Iris pigment epithelial cell (primary cell): ENCODE results near the gene PUDP.
"Not testable (repeated sequence)": the region's sequence is repeated elsewhere in the genome, so short reads cannot be mapped to it uniquely, and the experiment has no call there.

Experiments
- DNase-seq: peaks from one replicate; pipeline ENCODE4 v3.0.0-alpha.2; 2011; ENCODE audit warnings: low read depth

Gene PUDP

GRCh38 chrX:7028246-7028645 is 119.7 kb downstream of the PUDP start:
- DNase-seq, result no peak

DNA sequence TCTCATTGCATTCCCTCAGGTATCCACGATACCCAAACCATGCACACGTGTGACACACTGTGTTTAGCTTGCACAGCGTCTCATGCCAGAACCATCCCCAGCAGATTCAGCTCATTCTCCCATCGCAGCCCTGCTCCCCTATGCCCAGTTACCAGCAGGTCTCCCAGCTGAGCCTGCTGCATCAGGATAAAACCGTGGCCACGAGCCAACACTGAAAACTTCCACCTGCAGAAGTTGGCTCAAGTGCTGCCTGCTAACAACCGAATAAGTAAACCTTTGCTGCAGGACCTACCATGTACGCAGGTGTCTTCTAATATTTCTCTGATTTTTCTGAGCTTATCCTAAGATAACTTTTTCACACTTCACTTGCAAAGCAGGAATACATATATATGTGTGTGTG is 120.9 kb downstream of the PUDP start:
- DNase-seq, result no peak

- DNase-seq, result not testable (repeated sequence)
Measured at GRCh38 chrX:7026365-7026764, 121.6 kb downstream of the PUDP start.

DNA sequence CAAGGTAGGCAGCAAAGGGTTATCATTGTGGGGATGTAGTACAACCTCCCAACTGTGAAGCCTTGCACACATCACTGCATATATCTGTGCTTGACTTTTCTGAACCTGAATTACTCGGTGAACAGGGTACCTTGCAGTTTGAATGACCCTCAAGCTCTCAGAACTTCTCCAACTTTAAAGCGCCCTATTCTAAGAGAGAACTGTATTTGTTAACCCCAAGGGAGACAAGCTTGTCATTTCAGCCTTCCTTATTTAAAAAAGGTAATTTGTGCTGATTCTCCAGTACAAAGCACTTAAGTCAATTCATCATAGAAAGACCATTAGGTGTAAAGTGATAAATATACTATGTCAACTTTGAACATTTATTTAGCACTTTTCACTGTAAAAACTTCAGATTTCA is 122.5 kb downstream of the PUDP start:
- DNase-seq, result no peak

GRCh38 chrX:7024850-7025249 is 123.1 kb downstream of the PUDP start:
- no peak for DNase-seq

DNA sequence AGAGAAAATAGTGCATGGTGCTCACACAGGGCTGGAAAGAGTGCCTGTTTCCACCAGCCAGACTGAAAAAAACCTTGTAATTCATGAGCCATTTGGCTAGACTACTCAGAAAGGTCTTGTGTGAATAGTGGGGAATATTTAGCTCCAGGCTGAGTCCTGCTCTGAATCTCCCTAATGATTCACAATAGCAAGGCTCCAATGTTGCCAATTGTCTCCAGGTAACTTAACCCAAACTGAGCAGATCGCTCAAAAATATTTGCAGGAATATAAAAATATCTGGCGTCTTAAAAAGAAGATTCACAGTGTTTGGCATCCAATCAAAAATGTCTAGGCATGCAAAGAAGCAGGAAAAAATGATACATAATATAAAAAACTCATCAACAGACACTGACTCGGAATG is 125.0 kb downstream of the PUDP start:
- DNase-seq, result not testable (repeated sequence)

DNA sequence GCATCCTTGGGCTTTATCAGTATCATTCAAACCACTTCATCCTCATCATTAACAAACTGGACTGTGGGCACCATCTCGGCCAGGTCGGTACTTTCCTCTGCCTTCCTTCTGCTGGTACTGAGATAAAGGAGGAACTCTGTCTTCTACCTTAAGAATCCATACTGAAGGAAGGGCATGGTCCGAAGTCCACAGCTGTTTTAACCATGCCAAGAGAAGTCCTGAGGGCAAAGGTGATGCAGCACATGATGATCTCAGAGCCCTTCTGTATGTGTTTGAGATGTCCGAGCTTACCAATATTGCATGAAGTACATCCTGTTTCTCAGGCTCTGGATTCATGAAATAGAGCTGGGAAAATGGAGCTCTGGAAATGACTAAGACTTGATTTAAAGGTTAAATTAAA is 126.0 kb downstream of the PUDP start:
- DNase-seq, result no peak

GRCh38 chrX:7019555-7019954 is 128.4 kb downstream of the PUDP start:
- DNase-seq, result peak; percentile 12

GRCh38 chrX:7012262-7012834 is 135.6 kb downstream of the PUDP start:
- peak; percentile 22 for DNase-seq

DNA sequence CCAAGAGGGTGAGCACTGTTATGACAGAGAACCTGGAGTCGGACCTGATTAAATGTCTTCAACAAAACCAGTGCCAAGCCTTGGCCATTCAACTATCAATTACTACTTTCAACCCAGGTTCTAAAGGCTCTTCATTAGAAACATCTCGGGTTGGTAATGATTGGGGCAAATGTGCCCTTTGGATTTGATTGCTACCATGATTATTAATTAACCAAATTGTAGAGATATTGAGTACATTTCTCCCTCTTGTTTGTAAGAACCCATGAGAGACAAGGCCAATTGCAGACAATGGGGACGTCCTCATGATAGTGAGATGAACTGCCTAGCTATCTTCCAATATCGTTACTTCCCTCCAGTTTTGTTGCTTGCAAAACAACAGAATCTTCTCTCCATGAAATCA is 137.1 kb downstream of the PUDP start:
- not testable (repeated sequence) for DNase-seq

- not testable (repeated sequence) for DNase-seq
Measured at GRCh38 chrX:7007328-7007727, 140.6 kb downstream of the PUDP start.
